Left cardiac atrium (tissue), 4 donors: ENCODE measurements around the gene TECPR2. TPM values are rescaled to one million over a fixed set of nuclear protein-coding genes. Genes with fewer than 3 reads are reported as not detected.

Experiments
- ATAC-seq, 2 donors: fragments of 200-7000 bp; cut with Tn5 transposase; one replicate each; pipeline ENCODE4 v1.9.1; 2020; ENCODE audit warnings: mild to moderate bottlenecking in 2 of 2, moderate library complexity in 2 of 2
- DNase-seq: peaks from one replicate; pipeline ENCODE4 v3.0.0-alpha.2; 2020
- intact Hi-C, 2 donors: fragments of 100-400 bp; cut with DNase I; formaldehyde crosslinking; loops; one replicate each; pipeline versions ENCODE4 v1.14.1 to v1.15.1; 2022 to 2023
- total RNA-seq, 2 donors: library from RNA; stranded (reverse); fragmentation: NEBNext Ultra II Directional; extraction: Animal tissue kit (Norgen Biotek cat#: 25700); gene quantifications; one replicate each; pipeline ENCODE4 v1.2.1, GENCODE V29; 2021
- donor health status: DM: no; HTN: yes; CAD: no.
- donor health status: DM: no; HTN: yes; CAD: no; lungs with severe emphysema.
- donor health status: DM: yes; HTN: yes; CAD: no.
- donor health status: Dilated cardiomyopathy.

Gene TECPR2
- total RNA-seq, 2 donors from 2014 or later: 20.9 to 29.6 TPM

DNA sequence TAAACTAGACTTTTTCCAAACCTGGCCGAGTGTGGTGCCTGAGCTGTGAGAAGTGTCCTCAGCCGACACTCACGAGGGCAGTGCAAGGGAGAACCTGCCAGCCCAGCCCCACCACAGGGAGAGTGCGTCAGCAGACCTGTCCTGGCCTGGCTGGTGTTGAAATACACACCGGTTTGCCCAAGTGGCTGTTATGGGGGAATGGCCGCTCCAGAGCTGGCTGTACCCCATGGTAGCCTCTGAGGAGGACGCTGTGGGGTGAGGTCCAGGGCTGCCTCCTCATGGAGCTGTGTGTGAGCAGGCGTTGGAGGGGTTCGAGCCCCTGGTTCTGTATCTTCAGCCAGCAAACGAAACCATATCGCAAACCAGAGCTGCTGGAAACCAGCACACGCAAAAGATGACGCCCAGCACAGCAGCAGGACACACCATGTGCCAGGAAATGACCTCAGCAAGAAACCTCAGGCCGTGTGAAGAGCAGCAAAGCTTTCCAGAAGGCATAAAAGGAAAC is 137.5 kb downstream of the TECPR2 start:
- ATAC-seq: peak; percentile 46 to 65

GRCh38 chr14:102500713-102501112 is 138.0 kb downstream of the TECPR2 start:
- DNase-seq (no peak), ATAC-seq (no peak)
- intact Hi-C loops: no loop called here

More for the DNA sequence above, 137.5 kb downstream of the TECPR2 start:
- intact Hi-C loops: no loop called here
- DNase-seq: peak; percentile 80

- DNase-seq (no peak), ATAC-seq (no peak)
- intact Hi-C loops: no loop called here
These were observed 139.1 kb downstream of the TECPR2 start for GRCh38 chr14:102501751-102502315.

- ATAC-seq (no peak), DNase-seq (no peak)
- intact Hi-C loops: no loop called here
These were observed 139.8 kb downstream of the TECPR2 start for GRCh38 chr14:102502571-102502970.

DNA sequence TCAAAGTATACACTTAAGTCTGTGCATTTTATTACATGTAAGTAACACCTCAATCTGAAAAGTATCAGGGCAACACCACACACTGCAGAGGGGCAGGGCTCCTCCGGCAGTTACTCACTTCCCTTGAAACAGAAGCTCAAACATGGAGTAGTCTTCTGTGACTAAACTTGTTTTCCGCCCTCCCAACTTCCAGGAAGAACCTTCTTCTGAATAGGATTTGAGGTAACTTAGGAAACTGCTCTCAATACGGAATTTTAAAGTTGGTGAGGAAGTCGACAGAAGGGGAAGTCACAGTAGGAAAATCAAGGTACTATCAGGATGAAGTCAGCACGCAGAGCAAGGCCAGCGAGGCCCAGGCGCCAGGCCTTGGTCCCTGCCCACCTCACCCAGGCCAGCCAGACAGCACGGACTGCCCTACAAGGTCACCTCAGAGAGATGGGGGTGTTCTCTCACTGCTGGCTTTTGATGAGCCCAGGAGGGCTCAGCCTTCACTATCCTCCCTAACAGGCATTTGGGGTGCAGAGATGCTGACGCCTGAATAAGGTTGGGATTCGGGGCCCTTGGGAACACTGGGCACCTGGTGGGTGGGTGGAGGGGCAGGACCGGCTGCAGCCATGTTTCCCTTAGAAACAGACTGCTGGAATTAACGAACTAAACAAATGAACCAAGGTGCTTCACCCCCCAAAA is 141.0 kb downstream of the TECPR2 start:
- ATAC-seq (peak in 1 of 2 donors; percentile 8), DNase-seq (no peak)
- intact Hi-C loops: no loop called here

GRCh38 chr14:102504328-102504999 is 141.7 kb downstream of the TECPR2 start:
- DNase-seq (no peak), ATAC-seq (peak in 1 of 2 donors; percentile 1)

GRCh38 chr14:102505000-102505619 is 142.4 kb downstream of the TECPR2 start:
- ATAC-seq (no peak), DNase-seq (no peak)
- intact Hi-C loops: no loop called here

More at GRCh38 chr14:102504328-102504999, 141.7 kb downstream of the TECPR2 start:
- intact Hi-C loops: no loop called here

DNA sequence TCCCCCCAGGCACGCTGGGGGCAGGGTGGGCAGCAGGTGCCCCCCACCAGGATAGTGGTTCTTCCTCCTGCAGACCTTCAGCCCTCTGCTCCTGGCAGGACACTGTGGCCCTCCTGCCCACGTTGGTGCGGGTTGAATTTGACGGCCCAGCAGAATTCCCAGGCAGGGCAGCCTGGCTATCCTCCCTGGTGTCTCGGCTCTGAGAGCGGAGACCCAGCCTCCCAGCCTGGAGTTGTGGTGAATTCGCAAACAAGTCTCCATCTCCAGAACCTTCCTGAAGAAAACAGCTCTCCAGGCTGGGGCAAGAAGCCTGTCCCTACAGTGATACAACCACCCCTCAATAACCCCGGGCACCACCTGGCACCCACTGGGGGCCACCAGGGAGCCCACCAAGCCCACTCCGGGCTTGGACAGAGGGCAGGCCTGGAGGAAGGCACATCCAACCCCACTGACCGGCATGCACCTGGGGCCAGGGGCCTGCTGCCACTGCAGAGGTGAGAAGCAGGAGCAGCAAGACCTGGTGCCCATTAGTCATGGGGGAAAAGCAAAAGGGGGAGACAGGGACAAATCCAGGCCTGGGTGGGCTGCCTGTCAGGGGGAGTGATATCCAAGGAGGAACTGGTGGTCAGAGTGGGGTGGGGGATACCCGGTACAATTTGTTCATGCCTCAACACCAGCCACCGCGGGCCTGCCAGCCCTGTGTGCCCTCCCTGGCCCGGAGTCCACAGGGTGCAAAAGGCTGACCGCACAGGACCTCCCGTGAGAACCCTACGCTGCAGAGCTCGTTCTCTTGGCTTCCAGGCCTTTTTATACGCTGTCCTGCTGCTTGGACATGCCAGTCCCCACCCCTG is 143.3 kb downstream of the TECPR2 start:
- no peak for DNase-seq
- intact Hi-C loops: no loop called here
- ATAC-seq: no peak

DNA sequence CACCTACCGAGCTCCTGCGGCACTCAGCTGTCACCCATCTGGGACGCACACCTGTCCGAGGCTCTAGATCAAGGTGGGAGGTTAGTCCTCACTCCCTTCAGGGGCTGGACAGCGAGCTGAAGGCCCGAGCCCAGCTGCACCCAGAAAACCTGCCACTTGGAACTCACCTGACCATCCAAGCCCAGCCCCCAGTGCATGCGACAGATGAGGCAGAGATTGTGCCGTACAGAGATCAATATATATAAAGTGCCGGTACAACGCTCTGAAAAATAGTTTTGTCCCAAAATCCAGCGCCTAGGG is 143.8 kb downstream of the TECPR2 start:
- intact Hi-C loops: no loop called here

GRCh38 chr14:102507081-102507856 is 144.5 kb downstream of the TECPR2 start:
- intact Hi-C loops: no loop called here
- no peak for DNase-seq

More for the DNA sequence above, 143.8 kb downstream of the TECPR2 start:
- no peak for DNase-seq
- ATAC-seq: no peak

GRCh38 chr14:102507857-102508312 is 145.1 kb downstream of the TECPR2 start:
- intact Hi-C loops: no loop called here
- DNase-seq (no peak), ATAC-seq (no peak)

More at GRCh38 chr14:102507081-102507856, 144.5 kb downstream of the TECPR2 start:
- no peak for ATAC-seq

DNA sequence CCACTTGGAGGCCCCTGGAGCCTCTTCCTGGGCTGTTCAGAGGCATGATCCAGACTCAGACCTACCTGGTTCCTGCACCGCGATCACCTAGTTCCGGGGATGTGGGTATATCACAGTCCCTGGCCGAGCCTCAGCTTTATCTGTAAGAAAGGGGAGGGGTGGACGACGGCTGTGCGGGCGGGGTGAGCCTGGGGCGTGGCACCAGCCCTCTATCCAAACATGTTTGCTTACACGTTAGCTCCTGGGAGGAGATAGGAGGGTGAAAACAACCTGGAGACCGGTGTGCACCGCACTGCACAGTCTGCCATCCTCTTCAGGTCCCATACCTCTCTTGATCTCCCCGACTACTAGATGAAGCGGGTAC is 145.7 kb downstream of the TECPR2 start:
- ATAC-seq (peak in 1 of 2 donors; percentile 32), DNase-seq (no peak)
- intact Hi-C loops: no loop called here

DNA sequence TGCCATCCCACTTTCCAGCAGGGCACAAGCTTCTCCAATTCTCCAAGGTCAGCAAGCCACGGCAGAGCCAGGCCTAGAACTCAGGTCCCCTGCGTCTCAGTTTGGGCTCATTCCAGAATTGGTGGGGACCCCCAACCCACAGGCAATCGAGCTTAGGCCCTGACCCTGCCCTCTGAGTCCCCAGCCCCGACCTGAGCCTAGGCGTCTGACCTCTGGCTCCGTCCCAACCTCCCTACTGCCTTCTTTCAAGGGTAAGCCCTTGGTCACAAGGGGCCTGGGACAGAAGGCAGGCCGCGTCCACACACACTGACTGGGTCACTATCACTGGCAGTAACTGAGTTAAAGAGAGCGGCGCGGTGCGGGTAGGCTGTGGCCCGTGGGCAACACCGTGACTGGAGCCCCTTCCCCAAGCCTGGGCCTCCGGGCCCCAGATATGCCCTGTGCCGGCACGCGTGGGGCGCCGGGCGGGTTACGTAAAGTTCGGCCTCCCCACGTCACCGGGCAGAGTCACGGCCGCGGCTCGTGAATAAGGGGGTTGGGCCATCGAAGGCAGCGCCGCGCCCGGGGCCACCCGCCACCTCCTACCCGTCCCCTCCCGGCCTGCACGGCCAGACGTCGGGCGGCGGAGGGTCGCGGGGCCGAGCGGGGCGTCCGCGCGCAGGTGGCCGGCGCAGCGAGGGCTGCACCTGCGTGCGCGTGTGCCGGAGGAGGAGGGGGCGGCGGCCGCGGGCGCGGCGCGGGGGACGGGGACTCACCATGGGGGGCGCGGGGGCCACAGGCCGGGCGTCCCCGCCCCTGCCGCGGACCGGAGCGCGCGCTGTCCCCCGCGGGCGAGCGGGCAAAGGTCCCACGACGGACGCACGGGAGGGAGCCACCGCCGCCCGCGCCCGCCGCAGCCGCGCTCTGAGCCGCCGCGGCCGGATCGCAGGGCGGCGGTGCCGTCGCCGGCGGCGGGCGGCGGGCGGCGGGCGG is 146.3 kb downstream of the TECPR2 start:
- ATAC-seq (peak; percentile 35 to 51), DNase-seq (peak; percentile 84)
- intact Hi-C loops: no loop called here

GRCh38 chr14:102509746-102510615 is 147.2 kb downstream of the TECPR2 start, which contains the start of gene ANKRD9:
TSS of gene ANKRD9 (minus strand) at chr14:102509776. CDS start at chr14:102507889, 1,887 bp downstream.
- intact Hi-C loops: loop anchor here in 1 of 2 donors (10.0 kb wide), 1 partner anchor 185 kb away; no protein-coding TSS in a partner anchor
- peak; percentile 96 for DNase-seq
- peak; percentile 83 to 86 for ATAC-seq

DNA sequence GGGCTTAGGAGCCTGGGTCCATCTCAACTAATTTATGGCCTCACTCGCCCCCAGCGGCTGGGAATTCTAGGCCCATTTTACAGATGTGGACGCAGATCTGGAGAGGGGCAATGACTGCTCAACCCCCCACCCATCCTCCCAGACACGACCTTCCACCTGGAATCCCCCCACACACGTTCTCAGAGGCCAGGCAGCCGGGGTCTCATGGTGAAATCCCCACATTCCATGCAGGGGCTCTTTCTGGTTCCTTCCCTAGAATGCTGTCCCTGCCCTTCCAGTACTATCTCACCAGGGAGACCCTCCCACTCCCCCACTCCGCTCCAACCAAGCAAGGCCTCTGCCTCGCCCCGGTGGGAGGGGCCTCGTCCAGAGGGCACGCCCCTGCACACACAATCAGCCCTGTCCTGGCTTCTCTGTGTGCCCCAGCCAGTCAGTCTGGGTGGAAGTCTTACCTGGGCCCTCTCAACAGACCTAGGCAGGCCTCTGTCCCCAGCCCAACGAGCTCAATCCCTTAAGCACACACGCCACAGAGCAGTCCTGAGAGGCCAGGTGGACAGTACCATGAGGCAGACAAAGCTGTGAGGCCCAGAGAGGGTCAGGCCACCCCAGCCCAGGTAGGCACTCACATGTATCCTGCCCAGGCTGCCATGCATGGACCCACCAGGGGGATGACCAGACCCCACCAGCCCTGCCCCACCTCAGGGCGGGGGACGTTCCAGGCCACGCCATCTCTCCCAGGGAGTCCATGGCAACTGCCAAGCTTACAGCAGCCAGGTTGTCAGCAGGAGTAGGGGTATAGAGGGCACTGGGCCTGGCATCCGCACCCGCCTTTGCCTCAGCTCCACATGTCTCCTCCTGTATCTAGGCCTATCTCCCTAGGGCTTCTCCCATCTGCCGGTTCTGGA is 148.1 kb downstream of the TECPR2 start:
- intact Hi-C loops: loop anchor here in 1 of 2 donors (10.0 kb wide), 1 partner anchor 186 kb away; no protein-coding TSS in a partner anchor
- ATAC-seq (peak in 1 of 2 donors; percentile 43), DNase-seq (no peak)
